ENCODE measurements around the gene DRAXIN.

DRAXIN gene

GRCh38 chr1:11700601-11701467 is 9.3 kb downstream of the DRAXIN start:
- Histone ChIP-seq H3K9me3 (ENCODE audit: insufficient read depth, low read length) (no peaks in the 10 kb centered on the region), H3K9ac (ENCODE audit: low read length) (no peak overlapping the region), H4K20me1 (ENCODE audit: insufficient read depth, low read length) (no peaks in the 10 kb centered on the region), H3K27ac (ENCODE audit: low read length) (no peak overlapping the region), H3K4me3 (ENCODE audit: low read length) (no peak overlapping the region), H3K27me3 (ENCODE audit: low read depth, low read length) (no peaks in the 10 kb centered on the region), H3K36me3 (replicated peaks; ENCODE audit: low read depth, low read length) (no peaks in the 10 kb centered on the region), H2AFZ (ENCODE audit: low read depth, low read length) (no peak overlapping the region), H3K4me2 (ENCODE audit: low read length) (no peak overlapping the region), H3K79me2 (ENCODE audit: low read length) (no peaks in the 10 kb centered on the region), H3K4me1 (ENCODE audit: low read length) (no peaks in the 10 kb centered on the region)
- TF ChIP-seq, protein P1, sequence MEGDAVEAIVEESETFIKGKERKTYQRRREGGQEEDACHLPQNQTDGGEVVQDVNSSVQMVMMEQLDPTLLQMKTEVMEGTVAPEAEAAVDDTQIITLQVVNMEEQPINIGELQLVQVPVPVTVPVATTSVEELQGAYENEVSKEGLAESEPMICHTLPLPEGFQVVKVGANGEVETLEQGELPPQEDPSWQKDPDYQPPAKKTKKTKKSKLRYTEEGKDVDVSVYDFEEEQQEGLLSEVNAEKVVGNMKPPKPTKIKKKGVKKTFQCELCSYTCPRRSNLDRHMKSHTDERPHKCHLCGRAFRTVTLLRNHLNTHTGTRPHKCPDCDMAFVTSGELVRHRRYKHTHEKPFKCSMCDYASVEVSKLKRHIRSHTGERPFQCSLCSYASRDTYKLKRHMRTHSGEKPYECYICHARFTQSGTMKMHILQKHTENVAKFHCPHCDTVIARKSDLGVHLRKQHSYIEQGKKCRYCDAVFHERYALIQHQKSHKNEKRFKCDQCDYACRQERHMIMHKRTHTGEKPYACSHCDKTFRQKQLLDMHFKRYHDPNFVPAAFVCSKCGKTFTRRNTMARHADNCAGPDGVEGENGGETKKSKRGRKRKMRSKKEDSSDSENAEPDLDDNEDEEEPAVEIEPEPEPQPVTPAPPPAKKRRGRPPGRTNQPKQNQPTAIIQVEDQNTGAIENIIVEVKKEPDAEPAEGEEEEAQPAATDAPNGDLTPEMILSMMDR (IDR thresholded peaks at IDR 0.05; ENCODE audit: low read depth, low read length): no peak
- TF ChIP-seq EZH2phosphoT487 (IDR thresholded peaks at IDR 0.05; ENCODE audit: low read depth): no peak

DNA sequence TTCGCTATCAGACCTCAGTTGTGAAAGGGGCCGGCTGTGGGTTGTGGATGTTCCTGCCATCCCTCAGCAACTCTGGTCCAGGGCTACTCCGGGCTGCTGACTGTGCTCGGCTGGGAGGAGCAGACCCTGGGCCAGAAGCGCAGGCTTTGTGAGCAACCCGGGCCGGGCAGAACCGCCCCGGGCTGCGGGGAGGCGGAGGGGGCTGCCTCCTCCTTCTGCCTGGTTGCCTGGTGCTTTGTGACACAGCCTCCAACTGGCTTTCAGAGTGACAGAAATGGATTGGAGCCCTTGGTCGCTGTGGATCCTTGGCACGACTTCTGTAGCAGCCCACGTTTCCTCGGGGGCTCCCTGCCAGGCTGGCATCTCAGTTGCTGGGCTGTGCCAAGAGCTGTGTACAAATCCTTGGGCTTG is 10.0 kb downstream of the DRAXIN start:
- no peak for TF ChIP-seq EZH2phosphoT487 (IDR thresholded peaks at IDR 0.05; ENCODE audit: low read depth)
- Histone ChIP-seq H4K20me1 (ENCODE audit: insufficient read depth, low read length) (no peaks in the 10 kb centered on the region), H3K27ac (ENCODE audit: low read length) (no peak overlapping the region), H3K27me3 (ENCODE audit: low read depth, low read length) (no peaks in the 10 kb centered on the region), H3K4me1 (ENCODE audit: low read length) (no peaks in the 10 kb centered on the region), H3K36me3 (replicated peaks; ENCODE audit: low read depth, low read length) (no peaks in the 10 kb centered on the region), H2AFZ (ENCODE audit: low read depth, low read length) (no peak overlapping the region), H3K4me3 (ENCODE audit: low read length) (no peak overlapping the region), H3K9me3 (ENCODE audit: insufficient read depth, low read length) (no peaks in the 10 kb centered on the region), H3K79me2 (ENCODE audit: low read length) (no peaks in the 10 kb centered on the region), H3K4me2 (ENCODE audit: low read length) (no peak overlapping the region), H3K9ac (ENCODE audit: low read length) (no peak overlapping the region)

GRCh38 chr1:11701981-11702803 is 10.7 kb downstream of the DRAXIN start:
- TF ChIP-seq, protein P1 (IDR thresholded peaks at IDR 0.05; ENCODE audit: low read depth, low read length): no peak
- no peak for TF ChIP-seq EZH2phosphoT487 (IDR thresholded peaks at IDR 0.05; ENCODE audit: low read depth)
- Histone ChIP-seq H3K79me2 (ENCODE audit: low read length) (no peaks in the 10 kb centered on the region), H4K20me1 (ENCODE audit: insufficient read depth, low read length) (no peaks in the 10 kb centered on the region), H3K27ac (ENCODE audit: low read length) (no peak overlapping the region), H3K4me2 (ENCODE audit: low read length) (no peak overlapping the region), H3K27me3 (ENCODE audit: low read depth, low read length) (no peaks in the 10 kb centered on the region), H3K36me3 (replicated peaks; ENCODE audit: low read depth, low read length) (no peaks in the 10 kb centered on the region), H3K9ac (ENCODE audit: low read length) (no peak overlapping the region), H2AFZ (ENCODE audit: low read depth, low read length) (no peak overlapping the region), H3K9me3 (ENCODE audit: insufficient read depth, low read length) (no peaks in the 10 kb centered on the region), H3K4me3 (ENCODE audit: low read length) (no peak overlapping the region), H3K4me1 (ENCODE audit: low read length) (no peaks in the 10 kb centered on the region)

GRCh38 chr1:11703357-11704193 is 12.1 kb downstream of the DRAXIN start:
- Histone ChIP-seq H3K9me3 (ENCODE audit: insufficient read depth, low read length) (no peaks in the 10 kb centered on the region), H3K4me1 (ENCODE audit: low read length) (no peaks in the 10 kb centered on the region), H3K9ac (ENCODE audit: low read length) (no peak overlapping the region), H4K20me1 (ENCODE audit: insufficient read depth, low read length) (no peaks in the 10 kb centered on the region), H3K36me3 (replicated peaks; ENCODE audit: low read depth, low read length) (no peaks in the 10 kb centered on the region), H2AFZ (ENCODE audit: low read depth, low read length) (no peak overlapping the region), H3K27ac (ENCODE audit: low read length) (no peak overlapping the region), H3K4me2 (ENCODE audit: low read length) (no peak overlapping the region), H3K4me3 (ENCODE audit: low read length) (no peak overlapping the region), H3K79me2 (ENCODE audit: low read length) (no peaks in the 10 kb centered on the region), H3K27me3 (ENCODE audit: low read depth, low read length) (no peaks in the 10 kb centered on the region)
- TF ChIP-seq, protein P1 (IDR thresholded peaks at IDR 0.05; ENCODE audit: low read depth, low read length): no peak
- no peak for TF ChIP-seq EZH2phosphoT487 (IDR thresholded peaks at IDR 0.05; ENCODE audit: low read depth)
